Nephron (organoid): ENCODE measurements around the gene FBLN5.

Experiments
- H3K27ac Mint-ChIP-seq, 3 experiments: 2 replicates each; pipeline ENCODE4 v1.8.0; 2020; ENCODE audit warnings: mixed read lengths in 3 of 3, mild to moderate bottlenecking in 2 of 3, moderate library complexity in 1 of 3
- H3K27me3 Mint-ChIP-seq: 2 replicates; pipeline ENCODE4 v1.8.0; 2021; ENCODE audit warnings: low read depth, mild to moderate bottlenecking, moderate library complexity, mixed read lengths
- H3K36me3 Mint-ChIP-seq: 2 replicates; pipeline ENCODE4 v1.8.0; 2020; ENCODE audit warnings: low read depth, mixed read lengths
- H3K4me1 Mint-ChIP-seq: 2 replicates; pipeline ENCODE4 v1.8.0; 2020; ENCODE audit warnings: mixed read lengths
- H3K4me3 Mint-ChIP-seq, 3 experiments: 2 replicates each; pipeline ENCODE4 v1.8.0; 2020; ENCODE audit warnings: mild to moderate bottlenecking in 3 of 3, mixed read lengths in 3 of 3, moderate library complexity in 2 of 3
- H3K9me3 Mint-ChIP-seq: 2 replicates; pipeline ENCODE4 v1.8.0; 2020; ENCODE audit warnings: mixed read lengths
- CTCF ChIP-seq, 3 experiments: fragments of 200-600 bp; sonication (generic); IDR thresholded peaks; one replicate each; pipeline ENCODE4 v1.5.0; 2021; ENCODE audit warnings: antibody characterized with exemption in 3 of 3; ENCODE audit not compliant: unreplicated experiment in 3 of 3

Gene FBLN5

GRCh38 chr14:91890291-91890749, 57.2 kb downstream of the FBLN5 start:
- H3K36me3 Mint-ChIP-seq, result peaks cover 14% of the 10 kb centered on the region
- TF ChIP-seq CTCF (IDR thresholded peaks at IDR 0.05; ENCODE audit: unreplicated experiment in 3 of 3), result no peak
- no peaks in the 10 kb centered on the region for H3K9me3 Mint-ChIP-seq
- peaks cover 4% of the 10 kb centered on the region for H3K27me3 Mint-ChIP-seq
- H3K4me3 Mint-ChIP-seq, result no peak overlapping the region
- peaks cover 41% of the 10 kb centered on the region for H3K4me1 Mint-ChIP-seq
- H3K27ac Mint-ChIP-seq, result peak overlapping the region in 2 of 3 experiments; percentile 61 to 70

- H3K27ac Mint-ChIP-seq, result peak overlapping the region in 2 of 3 experiments; percentile 61 to 70
- peaks cover 19% of the 10 kb centered on the region for H3K36me3 Mint-ChIP-seq
Measured at GRCh38 chr14:91889477-91890211, 57.9 kb downstream of the FBLN5 start.

GRCh38 chr14:91888641-91889476, 58.6 kb downstream of the FBLN5 start:
- Mint-ChIP-seq H3K9me3 (no peaks in the 10 kb centered on the region), H3K27ac (peak overlapping the region in 1 of 3 experiments; percentile 70), H3K36me3 (peaks cover 19% of the 10 kb centered on the region), H3K4me3 (no peak overlapping the region), H3K4me1 (peaks cover 55% of the 10 kb centered on the region), H3K27me3 (peaks cover under 1% of the 10 kb centered on the region)
- TF ChIP-seq CTCF (IDR thresholded peaks at IDR 0.05; ENCODE audit: unreplicated experiment in 3 of 3), result no peak

More at GRCh38 chr14:91889477-91890211, 57.9 kb downstream of the FBLN5 start:
- Mint-ChIP-seq H3K9me3 (no peaks in the 10 kb centered on the region), H3K4me3 (no peak overlapping the region), H3K4me1 (peaks cover 47% of the 10 kb centered on the region), H3K27me3 (peaks cover 4% of the 10 kb centered on the region)
- TF ChIP-seq CTCF (IDR thresholded peaks at IDR 0.05; ENCODE audit: unreplicated experiment in 3 of 3), result no peak

- H3K4me1 Mint-ChIP-seq, result peaks cover 58% of the 10 kb centered on the region
- H3K36me3 Mint-ChIP-seq, result peaks cover 10% of the 10 kb centered on the region
- peak overlapping the region in 1 of 3 experiments; percentile 87 for H3K27ac Mint-ChIP-seq
- no peaks in the 10 kb centered on the region for H3K27me3 Mint-ChIP-seq
- no peak for TF ChIP-seq CTCF (IDR thresholded peaks at IDR 0.05; ENCODE audit: unreplicated experiment in 3 of 3)
- no peaks in the 10 kb centered on the region for H3K9me3 Mint-ChIP-seq
- H3K4me3 Mint-ChIP-seq, result no peak overlapping the region
Measured at GRCh38 chr14:91886961-91887360, 60.5 kb downstream of the FBLN5 start.

- Mint-ChIP-seq H3K9me3 (no peaks in the 10 kb centered on the region), H3K36me3 (peaks cover 12% of the 10 kb centered on the region), H3K27me3 (no peaks in the 10 kb centered on the region), H3K4me1 (peaks cover 48% of the 10 kb centered on the region), H3K27ac (peak overlapping the region in 2 of 3 experiments; percentile 43 to 87), H3K4me3 (no peak overlapping the region)
- no peak for TF ChIP-seq CTCF (IDR thresholded peaks at IDR 0.05; ENCODE audit: unreplicated experiment in 3 of 3)
Measured at GRCh38 chr14:91885839-91886238, 61.7 kb downstream of the FBLN5 start.
